Astrocyte of the cerebellum (primary cell): ENCODE results near the gene IPO9.
"Not testable (repeated sequence)": the region's sequence is repeated elsewhere in the genome, so short reads cannot be mapped to it uniquely, and the experiment has no call there.

ENCODE experiments used
- DNase-seq: peaks from one replicate; pipeline ENCODE4 v3.0.0-alpha.2; 2011; ENCODE audit warnings: low read depth
- H3K4me3 ChIP-seq: 2 replicates; pipeline ENCODE4 v1.5.1; 2011; ENCODE audit warnings: mild to moderate bottlenecking, low read depth, low read length, moderate library complexity
- CTCF ChIP-seq: IDR thresholded peaks from 2 replicates; pipeline ENCODE4 v1.5.1; 2012; ENCODE audit warnings: low read length, low read depth, moderate library complexity, mild to moderate bottlenecking; ENCODE audit errors: missing control alignments
- in situ Hi-C: cut with HindIII; loops from 2 replicates; pipeline ENCODE4 v1.10.0; 2017; ENCODE audit warnings: low sequenced_read_pairs

Gene IPO9

GRCh38 chr1:201899683-201900429, 70.9 kb downstream of the IPO9 start:
- TF ChIP-seq CTCF, result no peak
- no peak for DNase-seq
- no peak overlapping the region for H3K4me3 ChIP-seq
- in situ Hi-C loops, result no loop called here

GRCh38 chr1:201900476-201900875, 71.5 kb downstream of the IPO9 start:
- no peak overlapping the region for H3K4me3 ChIP-seq
- in situ Hi-C loops, result no loop called here
- no peak for DNase-seq
- no peak for TF ChIP-seq CTCF

GRCh38 chr1:201901036-201901435, 72.1 kb downstream of the IPO9 start:
- in situ Hi-C loops, result not testable (repeated sequence)

GRCh38 chr1:201902198-201902597, 73.2 kb downstream of the IPO9 start:
- TF ChIP-seq CTCF, result no peak
- no peak for DNase-seq
- H3K4me3 ChIP-seq, result no peak overlapping the region
- in situ Hi-C loops, result no loop called here

More at GRCh38 chr1:201901036-201901435, 72.1 kb downstream of the IPO9 start:
- not testable (repeated sequence) for DNase-seq, H3K4me3 ChIP-seq

- DNase-seq, result no peak
- TF ChIP-seq CTCF, result no peak
- in situ Hi-C loops, result no loop called here
- H3K4me3 ChIP-seq, result no peak overlapping the region
Measured at GRCh38 chr1:201903135-201903534, 74.2 kb downstream of the IPO9 start.

GRCh38 chr1:201904579-201904978, 75.6 kb downstream of the IPO9 start:
- H3K4me3 ChIP-seq, result no peak overlapping the region
- DNase-seq, result peak; percentile 60
- no peak for TF ChIP-seq CTCF
- in situ Hi-C loops, result no loop called here

GRCh38 chr1:201905234-201905890, 76.4 kb downstream of the IPO9 start:
- in situ Hi-C loops, result no loop called here
- no peak overlapping the region for H3K4me3 ChIP-seq
- DNase-seq, result no peak
- no peak for TF ChIP-seq CTCF
